Neutrophil (primary cell): ENCODE measurements around the gene TERT.
"Not testable (repeated sequence)": the region's sequence is repeated elsewhere in the genome, so short reads cannot be mapped to it uniquely, and the experiment has no call there.

ENCODE experiments used
- H3K27ac ChIP-seq: fragments of 200-600 bp; sonication (generic); 2 replicates; pipeline ENCODE4 v1.5.1; 2016; ENCODE audit warnings: mild to moderate bottlenecking, moderate library complexity
- H3K27me3 ChIP-seq: fragments of 200-600 bp; sonication (generic); 2 replicates; pipeline ENCODE4 v1.6.0; 2016; ENCODE audit warnings: mild to moderate bottlenecking
- H3K36me3 ChIP-seq: fragments of 200-600 bp; sonication (generic); 2 replicates; pipeline ENCODE4 v1.5.1; 2017
- H3K4me1 ChIP-seq, 2 experiments: fragments of 200-600 bp in 1 of 2; sonication (generic) in 1 of 2; 1 replicate in 1 of 2; 2 replicates in 1 of 2; pipeline versions ENCODE4 v1.5.1 to v1.6.1; 2013 to 2016; ENCODE audit warnings: low read depth in 1 of 2, low read length in 1 of 2, mild to moderate bottlenecking in 1 of 2, moderate library complexity in 1 of 2; ENCODE audit not compliant: control insufficient read depth in 1 of 2, insufficient read depth in 1 of 2
- H3K4me3 ChIP-seq, 2 experiments: fragments of 200-600 bp in 1 of 2; sonication (generic) in 1 of 2; 1 replicate in 1 of 2; 2 replicates in 1 of 2; pipeline ENCODE4 v1.5.1; 2013 to 2016; ENCODE audit warnings: low read depth in 1 of 2, low read length in 1 of 2, mild to moderate bottlenecking in 1 of 2, moderate library complexity in 1 of 2
- H3K9me3 ChIP-seq: fragments of 200-600 bp; sonication (generic); 2 replicates; pipeline ENCODE4 v1.5.1; 2016
- TF ChIP-seq, protein P1 (sequence below): fragments of 200-600 bp; sonication (generic); IDR thresholded peaks from 2 replicates; pipeline ENCODE4 v1.5.1; 2016; ENCODE audit warnings: antibody characterized with exemption

Gene TERT

DNA sequence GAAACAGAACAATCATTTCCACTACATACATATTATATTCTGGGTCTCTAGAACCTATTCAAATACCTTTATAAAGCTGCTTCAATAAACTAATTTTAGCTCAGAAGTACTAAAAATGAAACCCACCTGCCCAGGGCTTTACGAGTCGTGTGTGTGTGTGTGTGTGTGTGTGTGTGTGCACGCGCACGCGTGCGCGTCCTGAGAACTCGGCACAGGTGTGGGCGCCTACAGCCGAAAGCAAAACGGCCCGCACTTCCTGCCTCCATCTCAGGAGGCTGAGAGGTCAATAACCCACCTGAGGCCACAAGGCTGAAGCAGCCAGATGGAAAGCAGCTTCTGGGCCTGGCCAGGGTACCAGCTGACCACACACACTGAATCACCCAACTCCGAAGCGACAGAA, 47.0 kb upstream of the TERT start:
- H3K9me3 ChIP-seq, result no peaks in the 10 kb centered on the region
- H3K4me1 ChIP-seq, result peaks cover 19 to 21% of the 10 kb centered on the region in 2 experiments
- no peak overlapping the region for H3K27ac ChIP-seq
- H3K4me3 ChIP-seq, result no peak overlapping the region
- peaks cover 63% of the 10 kb centered on the region for H3K36me3 ChIP-seq
- H3K27me3 ChIP-seq, result no peaks in the 10 kb centered on the region
- TF ChIP-seq, protein P1, sequence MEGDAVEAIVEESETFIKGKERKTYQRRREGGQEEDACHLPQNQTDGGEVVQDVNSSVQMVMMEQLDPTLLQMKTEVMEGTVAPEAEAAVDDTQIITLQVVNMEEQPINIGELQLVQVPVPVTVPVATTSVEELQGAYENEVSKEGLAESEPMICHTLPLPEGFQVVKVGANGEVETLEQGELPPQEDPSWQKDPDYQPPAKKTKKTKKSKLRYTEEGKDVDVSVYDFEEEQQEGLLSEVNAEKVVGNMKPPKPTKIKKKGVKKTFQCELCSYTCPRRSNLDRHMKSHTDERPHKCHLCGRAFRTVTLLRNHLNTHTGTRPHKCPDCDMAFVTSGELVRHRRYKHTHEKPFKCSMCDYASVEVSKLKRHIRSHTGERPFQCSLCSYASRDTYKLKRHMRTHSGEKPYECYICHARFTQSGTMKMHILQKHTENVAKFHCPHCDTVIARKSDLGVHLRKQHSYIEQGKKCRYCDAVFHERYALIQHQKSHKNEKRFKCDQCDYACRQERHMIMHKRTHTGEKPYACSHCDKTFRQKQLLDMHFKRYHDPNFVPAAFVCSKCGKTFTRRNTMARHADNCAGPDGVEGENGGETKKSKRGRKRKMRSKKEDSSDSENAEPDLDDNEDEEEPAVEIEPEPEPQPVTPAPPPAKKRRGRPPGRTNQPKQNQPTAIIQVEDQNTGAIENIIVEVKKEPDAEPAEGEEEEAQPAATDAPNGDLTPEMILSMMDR, result no peak

DNA sequence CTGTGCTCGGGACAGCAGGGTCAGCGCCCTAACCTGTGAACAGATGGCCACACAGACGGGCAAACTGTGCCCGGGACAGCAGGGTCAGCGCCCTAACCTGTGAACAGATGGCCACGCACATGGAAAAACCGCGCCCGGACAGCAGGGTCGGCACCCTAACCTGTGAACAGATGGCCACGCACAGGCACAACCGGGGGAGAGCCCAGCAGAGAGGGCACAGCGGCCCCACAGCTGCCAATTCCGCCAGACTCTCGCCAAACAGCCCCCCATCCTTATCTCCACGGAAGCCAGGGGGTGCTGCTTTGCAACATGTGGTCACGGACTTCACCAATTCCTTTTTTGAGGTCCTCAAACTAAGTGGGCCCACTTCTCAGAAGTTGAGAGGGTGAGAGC, 44.9 kb upstream of the TERT start:
- not testable (repeated sequence) for H3K27ac ChIP-seq, H3K9me3 ChIP-seq, H3K4me3 ChIP-seq, H3K27me3 ChIP-seq
- Histone ChIP-seq H3K4me1 (peaks cover 11 to 12% of the 10 kb centered on the region in 2 experiments), H3K36me3 (peaks cover 83% of the 10 kb centered on the region)

DNA sequence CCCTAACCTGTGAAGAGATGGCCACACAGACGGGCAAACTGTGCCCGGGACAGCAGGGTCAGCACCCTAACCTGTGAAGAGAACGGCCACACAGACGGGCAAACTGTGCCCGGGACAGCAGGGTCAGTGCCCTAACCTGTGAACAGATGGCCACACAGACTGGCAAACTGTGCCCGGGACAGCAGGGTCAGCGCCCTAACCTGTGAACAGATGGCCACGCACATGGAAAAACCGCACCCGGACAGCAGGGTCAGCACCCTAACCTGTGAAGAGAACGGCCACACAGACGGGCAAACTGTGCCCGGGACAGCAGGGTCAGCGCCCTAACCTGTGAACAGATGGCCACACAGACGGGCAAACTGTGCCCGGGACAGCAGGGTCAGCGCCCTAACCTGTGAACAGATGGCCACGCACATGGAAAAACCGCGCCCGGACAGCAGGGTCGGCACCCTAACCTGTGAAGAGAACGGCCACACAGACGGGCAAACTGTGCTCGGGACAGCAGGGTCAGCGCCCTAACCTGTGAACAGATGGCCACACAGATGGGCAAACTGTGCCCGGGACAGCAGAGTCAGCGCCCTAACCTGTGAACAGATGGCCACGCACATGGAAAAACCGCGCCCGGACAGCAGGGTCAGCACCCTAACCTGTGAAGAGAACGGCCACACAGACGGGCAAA, 44.4 kb upstream of the TERT start:
- not testable (repeated sequence) for H3K27me3 ChIP-seq, H3K4me3 ChIP-seq, H3K4me1 ChIP-seq, H3K9me3 ChIP-seq, H3K27ac ChIP-seq
- peaks cover 89% of the 10 kb centered on the region for H3K36me3 ChIP-seq

DNA sequence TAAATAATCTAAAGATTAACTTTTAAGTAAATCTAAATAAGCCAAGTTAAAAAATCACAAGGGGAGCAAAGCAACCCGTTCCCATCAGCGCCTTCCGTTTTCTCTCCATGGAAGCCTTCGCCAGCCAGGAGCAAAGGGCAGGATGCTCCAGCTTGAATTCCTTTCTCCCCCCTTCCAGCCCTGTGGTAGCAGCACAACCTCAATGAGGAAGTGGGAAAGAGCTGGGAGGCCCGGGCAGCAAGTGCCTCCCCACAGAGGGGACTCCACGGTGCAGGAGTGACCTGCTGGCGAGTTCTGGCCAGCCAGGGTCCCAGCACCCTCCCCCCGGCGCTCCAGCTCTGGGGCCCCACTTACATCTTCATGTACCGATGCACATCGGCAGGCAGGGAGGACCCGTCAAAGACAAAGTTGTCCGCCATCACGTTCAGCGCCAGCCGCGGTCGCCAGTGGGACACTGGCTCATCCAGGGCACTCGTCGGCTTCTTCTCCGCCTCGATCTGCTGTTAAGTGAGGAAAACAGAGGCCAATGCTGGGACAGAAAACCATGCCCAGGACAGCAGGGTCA, 43.7 kb upstream of the TERT start:
- H3K4me1 ChIP-seq, result peaks cover 2 to 3% of the 10 kb centered on the region in 2 experiments
- no peak overlapping the region for H3K27ac ChIP-seq
- H3K27me3 ChIP-seq, result no peaks in the 10 kb centered on the region
- H3K36me3 ChIP-seq, result peaks cover 95% of the 10 kb centered on the region
- TF ChIP-seq, protein P1, result no peak
- no peaks in the 10 kb centered on the region for H3K9me3 ChIP-seq
- no peak overlapping the region for H3K4me3 ChIP-seq

DNA sequence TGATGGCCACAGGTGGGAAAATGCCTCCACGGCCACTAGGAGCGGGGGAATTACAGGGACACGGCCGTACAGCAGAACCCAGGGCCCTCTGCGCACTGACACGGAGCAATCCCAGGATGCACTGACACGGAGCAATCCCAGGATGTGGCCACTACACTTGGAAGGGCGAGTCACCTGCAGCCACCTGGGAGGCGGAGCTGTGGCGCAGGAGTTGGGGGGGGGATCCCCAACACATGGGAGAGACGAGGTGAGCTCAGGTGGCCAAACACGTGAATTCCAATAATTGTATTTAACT, 43.3 kb upstream of the TERT start:
- H3K27ac ChIP-seq, result no peak overlapping the region
- H3K27me3 ChIP-seq, result no peaks in the 10 kb centered on the region
- no peaks in the 10 kb centered on the region for H3K9me3 ChIP-seq
- H3K4me3 ChIP-seq, result no peak overlapping the region
- TF ChIP-seq, protein P1, result no peak
- no peaks in the 10 kb centered on the region for H3K4me1 ChIP-seq
- peaks cover 97% of the 10 kb centered on the region for H3K36me3 ChIP-seq

DNA sequence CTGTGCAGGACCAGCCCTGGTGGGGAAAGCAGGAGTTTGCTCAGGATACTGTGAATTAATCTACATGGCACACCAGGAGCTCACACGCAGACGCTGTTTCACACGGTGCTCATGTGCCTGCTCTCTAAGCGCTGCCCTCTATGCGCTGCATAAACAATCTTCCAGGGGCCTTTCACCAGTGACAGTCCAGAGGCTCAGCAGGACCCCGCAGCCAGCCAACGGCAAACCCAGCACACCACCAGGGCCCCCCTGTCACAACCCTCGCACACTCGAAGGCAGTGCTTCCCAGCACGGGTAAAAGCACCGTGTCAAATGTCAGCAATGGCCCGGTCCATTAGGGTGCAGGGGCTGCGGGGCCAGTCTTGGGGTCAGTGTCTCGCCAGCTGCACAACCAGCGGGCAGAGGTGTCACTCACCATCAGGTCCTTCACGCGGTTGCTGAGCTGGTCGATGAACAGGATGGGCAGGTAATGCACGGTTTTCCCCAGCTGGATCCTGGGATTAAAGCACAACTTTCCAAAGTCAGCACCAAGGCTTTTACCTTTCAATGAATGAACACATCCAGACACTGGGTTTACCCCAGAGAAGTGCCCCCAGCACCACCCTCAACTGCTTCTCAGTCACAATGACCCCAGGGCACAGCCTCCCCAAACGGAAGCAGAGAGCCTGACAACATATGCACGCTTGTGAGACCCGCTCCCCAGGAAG, 42.8 kb upstream of the TERT start:
- H3K4me1 ChIP-seq, result no peaks in the 10 kb centered on the region
- no peaks in the 10 kb centered on the region for H3K9me3 ChIP-seq
- H3K4me3 ChIP-seq, result no peak overlapping the region
- no peaks in the 10 kb centered on the region for H3K27me3 ChIP-seq
- no peak overlapping the region for H3K27ac ChIP-seq
- peaks cover 96% of the 10 kb centered on the region for H3K36me3 ChIP-seq
- TF ChIP-seq, protein P1, result no peak
